Ishikawa (cell line): ENCODE measurements around the gene CASD1.

ENCODE experiments used
- CEBPB ChIP-seq: IDR thresholded peaks from 2 replicates; pipeline ENCODE4 v1.6.1; 2012
- CREB1 ChIP-seq: IDR thresholded peaks from 2 replicates; pipeline ENCODE4 v1.6.1; 2012; ENCODE audit warnings: low read depth
- EGR1 ChIP-seq: IDR thresholded peaks from 2 replicates; pipeline ENCODE4 v1.6.1; 2012
- EP300 ChIP-seq: IDR thresholded peaks from 2 replicates; pipeline ENCODE4 v1.6.1; 2012; ENCODE audit warnings: borderline replicate concordance
- FOXM1 ChIP-seq: IDR thresholded peaks from 2 replicates; pipeline ENCODE4 v1.6.1; 2012; ENCODE audit warnings: low read depth, borderline replicate concordance
- NFIC ChIP-seq: IDR thresholded peaks from 2 replicates; pipeline ENCODE4 v1.6.1; 2012
- RAD21 ChIP-seq: IDR thresholded peaks from 2 replicates; pipeline ENCODE4 v1.6.1; 2012; ENCODE audit warnings: low read depth
- REST ChIP-seq: IDR thresholded peaks from 2 replicates; pipeline ENCODE4 v1.6.1; 2012; ENCODE audit warnings: low read depth, mild to moderate bottlenecking
- TAF1 ChIP-seq: IDR thresholded peaks from 2 replicates; pipeline ENCODE4 v1.6.1; 2012; ENCODE audit warnings: low read depth, mild to moderate bottlenecking
- TCF12 ChIP-seq: IDR thresholded peaks from 2 replicates; pipeline ENCODE4 v1.6.1; 2012; ENCODE audit warnings: low read depth
- TEAD4 ChIP-seq: IDR thresholded peaks from 2 replicates; pipeline ENCODE4 v1.6.1; 2012
- USF1 ChIP-seq: IDR thresholded peaks from 2 replicates; pipeline ENCODE4 v1.6.1; 2012
- YY1 ChIP-seq: IDR thresholded peaks from 2 replicates; pipeline ENCODE4 v1.6.1; 2012; ENCODE audit warnings: low read depth
- ZBTB7A ChIP-seq: IDR thresholded peaks from 2 replicates; pipeline ENCODE4 v1.6.1; 2012; ENCODE audit warnings: low read depth
- TF ChIP-seq, protein P1 (sequence below): IDR thresholded peaks from 2 replicates; pipeline ENCODE4 v1.6.1; 2012

The CASD1 gene

GRCh38 chr7:94567396-94567795 lies 57.8 kb downstream of the CASD1 start:
- no peak for TF ChIP-seq USF1
- TF ChIP-seq, protein P1, sequence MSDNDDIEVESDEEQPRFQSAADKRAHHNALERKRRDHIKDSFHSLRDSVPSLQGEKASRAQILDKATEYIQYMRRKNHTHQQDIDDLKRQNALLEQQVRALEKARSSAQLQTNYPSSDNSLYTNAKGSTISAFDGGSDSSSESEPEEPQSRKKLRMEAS, result no peak
- TF ChIP-seq REST, result no peak
- TF ChIP-seq TCF12, result no peak
- no peak for TF ChIP-seq YY1
- no peak for TF ChIP-seq EP300
- no peak for TF ChIP-seq NFIC

DNA sequence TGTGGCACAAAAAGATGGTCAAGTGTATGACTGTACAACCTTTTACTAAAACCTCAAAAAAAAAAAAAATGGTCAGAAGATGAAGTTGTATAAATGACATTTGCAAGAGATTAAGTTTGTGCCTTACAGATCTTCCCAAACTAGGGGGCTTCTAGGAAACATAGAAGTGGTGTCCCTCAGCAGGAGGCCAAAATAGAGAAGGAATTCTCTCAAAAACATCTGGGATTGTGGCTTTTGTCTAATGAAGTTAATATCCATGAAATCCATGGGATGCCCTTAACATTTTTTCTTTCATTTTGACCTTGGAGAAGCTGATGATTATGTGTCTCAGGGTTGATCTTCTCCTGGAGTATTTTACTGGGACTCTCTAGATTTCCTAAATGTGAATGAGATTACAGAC lies 62.2 kb downstream of the CASD1 start:
- TF ChIP-seq CEBPB, result no peak
- TF ChIP-seq TEAD4, result no peak
- no peak for TF ChIP-seq EGR1
- TF ChIP-seq EP300, result no peak
- TF ChIP-seq REST, result no peak
- TF ChIP-seq RAD21, result no peak
- no peak for TF ChIP-seq NFIC
- TF ChIP-seq TAF1, result no peak
- no peak for TF ChIP-seq USF1
- TF ChIP-seq FOXM1, result no peak
- TF ChIP-seq CREB1, result no peak
- TF ChIP-seq TCF12, result no peak
- no peak for TF ChIP-seq ZBTB7A
- TF ChIP-seq YY1, result no peak
- TF ChIP-seq, protein P1, result no peak

GRCh38 chr7:94575646-94576045 lies 66.0 kb downstream of the CASD1 start:
- TF ChIP-seq EGR1 (no peak), TAF1 (no peak), CREB1 (no peak), FOXM1 (no peak), YY1 (no peak)

DNA sequence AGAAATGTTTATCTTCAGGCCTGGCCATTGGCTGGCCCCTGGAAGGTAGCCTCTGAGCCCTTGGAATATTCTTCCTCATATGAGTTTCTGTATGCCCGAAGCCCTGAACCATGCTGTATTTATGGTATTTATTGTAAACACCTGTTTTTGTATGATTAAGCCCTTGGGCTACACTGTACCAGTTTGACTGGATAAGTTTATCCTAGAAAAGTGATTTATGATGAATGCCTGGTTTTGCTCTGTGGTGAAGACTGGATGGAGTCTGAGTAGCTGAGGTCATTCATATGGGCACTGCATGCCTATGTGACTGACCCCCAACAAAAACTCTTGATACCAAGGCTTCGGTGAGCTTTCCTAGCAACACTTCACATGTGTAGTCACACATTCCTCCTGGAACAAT lies 66.7 kb downstream of the CASD1 start:
- TF ChIP-seq CEBPB (no peak), ZBTB7A (no peak), EGR1 (no peak), TEAD4 (no peak), REST (no peak), USF1 (no peak)
- TF ChIP-seq, protein P1, result no peak

- TF ChIP-seq FOXM1 (no peak), YY1 (no peak), TCF12 (no peak), TEAD4 (no peak)
Measured at GRCh38 chr7:94577357-94577756, 67.7 kb downstream of the CASD1 start.
